Measurements from ENCODE around the gene LRWD1.
"Not testable (repeated sequence)": the region's sequence is repeated elsewhere in the genome, so short reads cannot be mapped to it uniquely, and the experiment has no call there.

The LRWD1 gene

DNA sequence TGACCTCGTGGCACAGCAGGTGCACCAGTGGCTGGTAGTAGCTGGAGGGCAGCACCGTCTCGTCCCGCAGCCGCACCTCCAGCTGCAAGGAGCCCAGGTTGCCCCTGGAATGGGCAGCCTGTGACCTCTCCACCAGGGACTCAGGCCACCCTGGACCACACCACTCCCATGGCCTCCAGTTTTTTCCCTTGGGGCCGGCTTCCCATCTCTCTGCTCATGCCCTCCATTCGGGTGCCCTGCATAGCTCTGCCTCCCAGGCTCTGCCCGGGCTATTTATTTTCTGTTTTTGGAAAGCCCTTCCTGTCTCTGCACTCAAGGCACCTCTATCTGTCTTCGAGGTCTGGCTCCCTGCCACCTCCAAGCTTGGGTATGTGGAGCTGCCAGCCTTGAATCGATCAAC is 32.1 kb downstream of the LRWD1 start:
- DNase-seq (ENCODE audit: low read depth), result not testable (repeated sequence)

GRCh38 chr7:102497308-102497707 is 32.5 kb downstream of the LRWD1 start:
- DNase-seq (ENCODE audit: low read depth), result not testable (repeated sequence)

- not testable (repeated sequence) for DNase-seq (ENCODE audit: low read depth)
Observed at GRCh38 chr7:102498321-102498720, 33.5 kb downstream of the LRWD1 start.

DNA sequence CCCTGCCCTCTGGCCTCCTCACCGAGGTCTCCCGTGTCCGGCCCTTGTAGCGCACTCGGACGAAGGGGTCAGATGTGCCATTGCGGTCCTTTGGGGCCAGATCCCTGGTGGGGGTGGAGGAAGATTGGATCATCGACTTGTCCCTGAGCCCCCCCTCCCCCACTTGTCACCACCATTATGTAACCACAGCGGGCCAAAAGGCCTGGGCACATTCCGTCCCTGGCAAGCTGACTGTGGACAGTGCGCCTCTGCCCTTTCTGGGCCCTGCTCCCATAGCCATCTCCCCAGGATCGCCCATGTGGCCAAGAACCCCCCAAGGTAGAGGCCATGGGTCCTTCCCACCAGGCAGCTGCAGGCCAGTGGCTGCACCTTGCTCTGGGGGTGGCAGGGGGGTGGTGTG is 38.4 kb downstream of the LRWD1 start:
- DNase-seq (ENCODE audit: low read depth), result not testable (repeated sequence)

GRCh38 chr7:102505298-102506185 is 40.8 kb downstream of the LRWD1 start:
- DNase-seq (ENCODE audit: low read depth), result not testable (repeated sequence)

- not testable (repeated sequence) for DNase-seq (ENCODE audit: low read depth)
Observed at GRCh38 chr7:102507410-102508088, 42.8 kb downstream of the LRWD1 start.

- not testable (repeated sequence) for DNase-seq (ENCODE audit: low read depth)
Observed at GRCh38 chr7:102510575-102510974, 45.8 kb downstream of the LRWD1 start.

DNA sequence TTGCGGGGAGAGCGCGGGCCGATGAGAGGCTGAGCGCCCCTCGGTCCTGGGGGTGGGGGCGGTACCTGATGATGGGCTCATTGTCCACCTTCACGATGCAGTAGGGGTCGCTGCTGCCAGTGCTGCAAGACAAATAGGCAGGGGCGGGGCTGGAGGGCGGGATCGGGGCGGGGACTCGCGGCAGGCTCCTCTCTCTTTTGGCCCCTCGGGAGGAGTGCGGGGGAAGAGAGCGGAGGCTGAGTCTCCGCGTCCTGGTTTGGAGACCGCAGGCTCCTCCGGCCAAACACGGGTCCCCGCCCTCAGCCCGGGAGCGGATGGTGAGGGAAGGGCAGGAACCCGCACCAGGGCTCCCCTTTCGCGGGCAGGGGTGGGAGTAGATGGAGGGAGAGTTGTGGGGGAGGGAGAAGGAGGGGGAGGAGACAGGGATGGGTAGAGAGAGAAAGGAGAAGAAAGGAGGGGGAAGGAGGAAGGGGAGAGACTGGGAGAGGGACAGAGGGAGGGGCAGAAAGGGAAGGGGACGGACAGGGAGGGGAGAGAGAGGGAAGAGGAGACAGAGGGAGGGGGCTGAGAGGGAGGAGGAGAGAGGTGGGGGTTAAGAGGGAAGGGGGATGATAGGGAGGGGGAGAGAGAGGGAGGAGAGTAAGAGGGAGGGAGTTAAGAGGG is 47.2 kb downstream of the LRWD1 start:
- DNase-seq (ENCODE audit: low read depth), result not testable (repeated sequence)

DNA sequence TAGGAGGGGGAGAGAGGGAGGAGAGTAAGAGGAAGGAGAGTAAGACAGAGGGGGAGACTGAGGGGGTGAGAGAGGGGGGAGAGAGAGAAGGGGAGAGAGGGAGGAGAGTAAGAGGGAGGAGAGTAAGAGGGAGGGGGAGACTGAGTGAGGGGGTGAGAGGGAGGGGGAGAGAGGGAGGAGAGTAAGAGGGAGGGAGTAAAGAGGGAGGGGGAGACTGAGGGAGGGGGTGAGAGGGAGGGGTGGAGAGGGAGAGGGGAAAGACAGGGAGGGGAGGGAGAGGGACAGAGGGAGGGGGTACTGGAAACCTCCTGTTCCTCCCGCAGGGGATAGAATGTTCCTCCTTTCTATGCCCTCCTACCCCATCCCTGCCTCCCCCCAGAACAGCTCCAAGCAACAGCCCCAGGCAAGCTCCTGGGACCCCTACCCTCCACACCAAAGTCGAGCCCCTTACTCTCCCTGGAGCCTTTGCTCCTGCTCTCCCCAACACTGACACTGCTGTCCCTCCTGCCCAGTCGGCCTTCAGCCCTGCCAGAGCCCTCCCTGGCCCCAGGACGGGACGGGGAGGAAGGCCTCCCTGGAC is 47.9 kb downstream of the LRWD1 start:
- not testable (repeated sequence) for DNase-seq (ENCODE audit: low read depth)

DNA sequence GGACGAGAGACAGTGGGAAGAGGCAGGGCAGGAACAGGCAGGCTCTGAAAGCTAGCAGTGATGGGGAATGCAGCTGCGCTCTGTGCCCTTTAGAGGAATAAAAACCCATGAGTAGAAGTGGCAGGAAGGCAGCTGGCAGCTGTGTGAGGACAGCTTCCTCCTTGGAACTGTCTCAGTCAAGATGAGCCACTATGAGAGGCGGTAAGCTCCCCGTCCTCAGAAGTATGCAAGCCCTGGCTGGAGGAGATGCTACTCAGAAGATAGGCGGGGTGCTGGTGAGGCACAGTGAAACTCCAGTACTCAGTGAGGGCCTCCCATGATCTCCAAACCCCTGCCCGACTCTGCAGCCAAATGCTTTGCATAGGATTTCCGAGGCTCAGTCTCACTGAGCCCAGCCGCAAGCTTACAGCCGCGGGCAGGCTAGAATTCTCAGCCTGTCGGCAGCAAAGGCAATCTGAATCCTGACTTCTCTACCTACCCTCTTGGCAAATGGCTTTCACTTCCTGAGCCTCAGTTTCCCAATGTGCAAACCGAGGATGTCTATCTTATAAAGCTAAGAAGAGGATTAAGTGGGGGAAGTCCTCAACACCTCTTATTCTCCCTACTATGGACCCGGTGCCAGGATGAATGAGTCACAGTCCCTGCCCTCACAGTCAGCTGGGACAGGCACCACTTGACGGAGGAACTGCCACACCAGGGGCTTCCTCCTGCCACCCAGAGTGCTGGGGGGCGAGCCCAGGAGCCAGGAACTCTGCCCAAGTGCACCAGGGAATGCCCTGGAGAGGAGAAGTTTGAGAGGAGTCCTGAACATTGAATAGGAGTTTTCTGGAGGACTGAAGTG is 50.3 kb downstream of the LRWD1 start:
- not testable (repeated sequence) for DNase-seq (ENCODE audit: low read depth)

- DNase-seq (ENCODE audit: low read depth), result not testable (repeated sequence)
Observed at GRCh38 chr7:102515889-102516288, 51.1 kb downstream of the LRWD1 start.

GRCh38 chr7:102516951-102517350 is 52.2 kb downstream of the LRWD1 start:
- DNase-seq (ENCODE audit: low read depth), result not testable (repeated sequence)

GRCh38 chr7:102517550-102518147 is 52.9 kb downstream of the LRWD1 start, which contains the start of gene RASA4B:
Gene RASA4B (minus strand): TSS chr7:102517777. CDS start chr7:102517710, 67 bp downstream.
- not testable (repeated sequence) for DNase-seq (ENCODE audit: low read depth)

- DNase-seq (ENCODE audit: low read depth), result not testable (repeated sequence)
Observed at GRCh38 chr7:102520797-102521196, 56.0 kb downstream of the LRWD1 start.

Measured in stimulated activated CD8-positive, alpha-beta memory T cell treated with anti-CD3 and anti-CD28 coated beads, Interleukin-15, amount 100 ng/mL, for 1 hour (primary cell).